Upper lobe of left lung (tissue), 6 donors: ENCODE data around the gene ADSL. TPM values are rescaled to one million over a fixed set of nuclear protein-coding genes. Genes with fewer than 3 reads are reported as not detected.
A peak's percentile ranks its signal among the peaks of the same experiment; 100 is the strongest.

Experiments
- ATAC-seq, 2 donors: fragments of 200-7000 bp; cut with Tn5 transposase; one replicate each; pipeline ENCODE4 v1.9.1; 2022; ENCODE audit warnings: mild to moderate bottlenecking in 2 of 2, moderate library complexity in 2 of 2; ENCODE audit not compliant: low FRiP score in 2 of 2
- DNase-seq, 2 donors: peaks; one replicate each; pipeline ENCODE4 v3.0.0-alpha.2; 2019 to 2020
- H3K27ac ChIP-seq, 4 donors: fragments of 200-600 bp; sonication (generic); one replicate each; pipeline ENCODE4 v1.5.1; 2016 to 2019
- H3K27me3 ChIP-seq, 4 donors: fragments of 200-600 bp; sonication (generic); one replicate each; pipeline ENCODE4 v1.5.1; 2017 to 2019
- H3K36me3 ChIP-seq, 4 donors: fragments of 200-600 bp; sonication (generic); one replicate each; pipeline ENCODE4 v1.5.1; 2016 to 2019
- H3K4me1 ChIP-seq, 4 donors: fragments of 200-600 bp; sonication (generic); one replicate each; pipeline ENCODE4 v1.5.1; 2018 to 2019
- H3K4me3 ChIP-seq, 4 donors: fragments of 200-600 bp; sonication (generic); one replicate each; pipeline ENCODE4 v1.5.1; 2017 to 2019; ENCODE audit warnings: mild to moderate bottlenecking in 2 of 4, moderate library complexity in 1 of 4
- H3K9me3 ChIP-seq, 4 donors: fragments of 200-600 bp; sonication (generic); one replicate each; pipeline ENCODE4 v1.5.1; 2018 to 2019
- CTCF ChIP-seq, 6 experiments: fragments of 450-650 bp in 4 of 6; fragments of 200-600 bp in 2 of 6; sonication (generic) in 2 of 6; IDR thresholded peaks; one replicate each; pipeline ENCODE4 v1.5.1; 2016 to 2019; ENCODE audit warnings: antibody characterized with exemption in 6 of 6
- EP300 ChIP-seq, 4 donors: sonication (generic); formaldehyde crosslinking; IDR thresholded peaks; one replicate each; pipeline ENCODE4 v1.5.1; 2017; ENCODE audit warnings: antibody characterized with exemption in 4 of 4, control low read depth in 2 of 4
- POLR2A ChIP-seq, 4 donors: fragments of 450-650 bp; IDR thresholded peaks; one replicate each; pipeline ENCODE4 v1.5.1; 2016 to 2017; ENCODE audit warnings: antibody characterized with exemption in 4 of 4, mild to moderate bottlenecking in 2 of 4
- POLR2AphosphoS5 ChIP-seq, 2 donors: sonication (generic); formaldehyde crosslinking; IDR thresholded peaks; one replicate each; pipeline ENCODE4 v1.5.1; 2017; ENCODE audit warnings: antibody characterized with exemption in 2 of 2
- WGBS, 2 donors: methylation state at CpG; one replicate each; pipeline ENCODE4 v1.1.5; 2017 to 2018; 5-methylcytosine and 5-hydroxymethylcytosine counted together
- total RNA-seq, 6 donors: library from RNA; depleted of rRNA in 4 of 6; stranded (reverse); fragments of >200 nt in 4 of 6; gene quantifications; one replicate each; pipeline versions ENCODE4 v1.1.0 to v1.2.1, GENCODE V29; 2016 to 2021
- donor health status: DM: no; HTN: no; CAD: no; lungs with moderate emphysema.
- donor health status: DM: no; HTN: yes; CAD: no; lungs with severe emphysema.

The ADSL gene
- total RNA-seq, 6 donors from 2014 or later, result 17.5 to 80.3 (median 37.9) TPM

GRCh38 chr22:40401981-40402406 lies 55.7 kb downstream of the ADSL start:
- DNase-seq, result no peak
- no peaks in the 10 kb centered on the region for H3K9me3 ChIP-seq
- no peak overlapping the region for H3K4me3 ChIP-seq
- 92 to 95% methylated on average over 8 of the region's 8 CpGs for WGBS, 2 donors
- no peak for ATAC-seq
- H3K27me3 ChIP-seq, result no peaks in the 10 kb centered on the region
- peaks cover 12 to 63% (median 47%) of the 10 kb centered on the region in 4 donors for H3K36me3 ChIP-seq
- no peak overlapping the region for H3K27ac ChIP-seq
- H3K4me1 ChIP-seq, result peaks cover 7 to 34% (median 16%) of the 10 kb centered on the region in 4 donors
- no peak for TF ChIP-seq EP300 (IDR thresholded peaks at IDR 0.05)
- TF ChIP-seq POLR2AphosphoS5 (IDR thresholded peaks at IDR 0.05), result no peak

- ATAC-seq (no peak), DNase-seq (no peak)
- WGBS, 2 donors, result 92 to 94% methylated on average over 3 of the region's 3 CpGs
- Histone ChIP-seq H3K9me3 (no peaks in the 10 kb centered on the region), H3K36me3 (peaks cover 19 to 74% (median 58%) of the 10 kb centered on the region in 4 donors), H3K4me3 (no peak overlapping the region), H3K27ac (no peak overlapping the region), H3K27me3 (no peaks in the 10 kb centered on the region), H3K4me1 (peaks cover 5 to 22% (median 10%) of the 10 kb centered on the region in 4 donors)
- no peak for TF ChIP-seq POLR2A (IDR thresholded peaks at IDR 0.05)
- no peak for TF ChIP-seq CTCF (IDR thresholded peaks at IDR 0.05)
- TF ChIP-seq POLR2AphosphoS5 (IDR thresholded peaks at IDR 0.05), result no peak
- no peak for TF ChIP-seq EP300 (IDR thresholded peaks at IDR 0.05)
Measured at GRCh38 chr22:40403141-40403540, 56.8 kb downstream of the ADSL start.

- TF ChIP-seq EP300 (IDR thresholded peaks at IDR 0.05), result no peak
- no peak for TF ChIP-seq POLR2A (IDR thresholded peaks at IDR 0.05)
- no peak for TF ChIP-seq POLR2AphosphoS5 (IDR thresholded peaks at IDR 0.05)
- TF ChIP-seq CTCF (IDR thresholded peaks at IDR 0.05), result no peak
- DNase-seq (no peak), ATAC-seq (no peak)
- peaks cover 5 to 19% (median 10%) of the 10 kb centered on the region in 4 donors for H3K4me1 ChIP-seq
- H3K27ac ChIP-seq, result no peak overlapping the region
- peaks cover 23 to 79% (median 62%) of the 10 kb centered on the region in 4 donors for H3K36me3 ChIP-seq
- 88 to 92% methylated on average over 7 of the region's 7 CpGs for WGBS, 2 donors
- H3K9me3 ChIP-seq, result no peaks in the 10 kb centered on the region
- no peak overlapping the region for H3K4me3 ChIP-seq
- H3K27me3 ChIP-seq, result no peaks in the 10 kb centered on the region
Measured at GRCh38 chr22:40403651-40404050, 57.4 kb downstream of the ADSL start.

- Histone ChIP-seq H3K4me3 (no peak overlapping the region), H3K36me3 (peaks cover 26 to 88% (median 71%) of the 10 kb centered on the region in 4 donors), H3K9me3 (no peaks in the 10 kb centered on the region), H3K27ac (no peak overlapping the region), H3K27me3 (no peaks in the 10 kb centered on the region), H3K4me1 (peaks cover 4 to 13% (median 10%) of the 10 kb centered on the region in 4 donors)
- WGBS, 2 donors, result 89 to 95% methylated on average over 8 to 24 of the region's 25 CpGs
- peak in 1 of 2 donors; percentile 61 for DNase-seq
- TF ChIP-seq CTCF (IDR thresholded peaks at IDR 0.05), result no peak
- no peak for TF ChIP-seq POLR2AphosphoS5 (IDR thresholded peaks at IDR 0.05)
- TF ChIP-seq EP300 (IDR thresholded peaks at IDR 0.05), result no peak
- TF ChIP-seq POLR2A (IDR thresholded peaks at IDR 0.05), result no peak
- no peak for ATAC-seq
Measured at GRCh38 chr22:40404251-40405177, 58.2 kb downstream of the ADSL start.

- TF ChIP-seq POLR2AphosphoS5 (IDR thresholded peaks at IDR 0.05) (no peak), EP300 (IDR thresholded peaks at IDR 0.05) (no peak), CTCF (IDR thresholded peaks at IDR 0.05) (no peak), POLR2A (IDR thresholded peaks at IDR 0.05) (no peak)
- Histone ChIP-seq H3K9me3 (no peaks in the 10 kb centered on the region), H3K36me3 (peaks cover 29 to 97% (median 80%) of the 10 kb centered on the region in 4 donors), H3K27me3 (no peaks in the 10 kb centered on the region), H3K27ac (no peak overlapping the region), H3K4me1 (peaks cover 0 to 6% (median 4%) of the 10 kb centered on the region in 4 donors), H3K4me3 (no peak overlapping the region)
- WGBS, 2 donors, result 93% methylated on average over 11 to 27 of the region's 28 CpGs
- DNase-seq (peak in 1 of 2 donors; percentile 66), ATAC-seq (no peak)
Measured at GRCh38 chr22:40405178-40406062, 59.1 kb downstream of the ADSL start.
